GM10266 (cell line): ENCODE results near the gene ZG16B.

Experiments used
- DNase-seq: peaks from one replicate; pipeline ENCODE4 v3.0.0; 2012; ENCODE audit errors: extremely low spot score
- CTCF ChIP-seq: IDR thresholded peaks from 2 replicates; pipeline ENCODE4 v1.5.1; 2012; ENCODE audit warnings: mild to moderate bottlenecking, low read depth; ENCODE audit not compliant: control insufficient read depth, insufficient read depth; ENCODE audit errors: missing control alignments

ZG16B gene

DNA sequence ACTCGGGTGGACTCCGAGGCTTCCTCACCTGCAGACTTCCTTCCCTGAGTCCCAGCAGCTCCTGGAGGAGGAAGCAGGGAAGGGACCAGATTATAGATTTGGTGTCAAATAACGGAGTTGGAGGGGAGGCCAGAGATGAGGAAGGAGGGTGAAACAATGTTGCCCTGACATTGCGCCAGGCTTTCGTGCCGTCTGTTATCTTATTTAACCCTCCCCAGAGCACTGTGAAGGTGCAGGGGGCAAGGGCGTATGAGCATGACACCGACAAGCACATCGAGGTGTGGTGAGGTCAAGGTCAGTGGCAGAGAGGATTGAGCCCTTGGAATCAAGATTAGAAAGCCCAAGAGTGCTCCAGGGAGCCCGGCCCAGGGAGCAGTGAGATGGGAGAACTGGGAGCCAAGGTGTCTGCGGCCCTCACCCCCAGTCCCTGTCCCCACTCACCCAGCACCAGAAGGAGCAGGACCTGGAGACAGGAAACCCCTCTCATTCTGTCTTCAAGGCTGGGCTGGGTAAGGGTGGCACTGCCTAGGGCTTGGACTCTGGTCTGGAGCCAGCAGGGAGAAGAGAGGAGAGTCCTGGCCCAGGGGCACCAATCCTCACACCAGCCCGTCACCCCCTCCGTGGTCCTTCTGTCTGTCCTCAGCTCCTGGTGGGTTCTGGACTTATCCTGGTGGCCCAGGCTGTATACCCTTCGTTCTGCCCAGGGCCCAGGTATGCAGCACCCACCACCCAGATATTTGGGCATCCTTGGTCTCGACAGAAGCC lies 43.9 kb upstream of the ZG16B start:
- TF ChIP-seq CTCF, result no peak
- no peak for DNase-seq

- no peak for TF ChIP-seq CTCF
- DNase-seq, result no peak
These were observed 43.3 kb upstream of the ZG16B start for GRCh38 chr16:2786826-2787151.

DNA sequence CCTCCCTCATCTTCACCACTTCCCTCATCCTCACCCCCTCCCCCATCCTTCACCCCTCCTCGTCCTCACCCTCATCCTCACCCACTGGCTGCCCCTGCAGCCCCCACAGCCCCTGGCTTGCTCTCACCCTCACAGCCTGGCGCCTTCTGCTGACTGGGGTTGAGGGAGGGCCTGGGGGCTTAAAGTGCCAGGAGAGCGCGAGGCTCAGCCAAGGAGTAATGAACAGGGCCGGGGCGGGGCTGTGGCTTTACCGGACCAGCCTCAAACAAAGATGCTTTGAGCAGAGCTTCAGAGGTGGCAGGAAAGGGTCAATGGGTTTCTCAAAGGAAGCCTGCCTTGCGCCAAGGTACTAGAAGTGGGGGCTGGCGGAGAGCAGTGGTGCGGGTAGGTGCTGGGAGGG lies 42.7 kb upstream of the ZG16B start, which contains the start of gene PRSS33:
Gene PRSS33 (minus strand): TSS at position 155 of the 400 bp plus-strand sequence. CDS start 1,013 bp downstream, outside the sequence.
- DNase-seq, result no peak

DNA sequence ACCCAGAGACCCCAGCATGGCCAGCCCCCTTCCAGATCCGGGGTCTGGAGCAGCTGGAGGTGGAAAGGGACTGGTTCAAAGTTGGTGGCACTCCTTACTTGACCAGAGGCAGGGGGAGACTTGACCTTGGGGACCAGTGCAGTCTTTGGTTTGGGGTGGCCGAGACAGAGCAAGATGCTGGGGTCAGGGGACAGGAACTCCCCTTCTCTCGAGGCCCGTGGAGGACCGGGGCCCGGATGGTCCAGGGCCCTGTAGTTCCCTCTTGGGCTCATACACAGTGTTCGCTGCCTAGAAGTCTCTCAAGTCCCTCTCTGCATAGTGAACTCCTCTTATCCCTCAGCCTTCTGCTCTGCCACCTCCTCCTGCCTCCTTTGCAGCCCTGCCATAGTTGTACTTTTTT lies 42.1 kb upstream of the ZG16B start:
- no peak for TF ChIP-seq CTCF
- DNase-seq, result no peak

More for the DNA sequence above, 42.7 kb upstream of the ZG16B start, which contains the start of gene PRSS33:
- TF ChIP-seq CTCF, result no peak

DNA sequence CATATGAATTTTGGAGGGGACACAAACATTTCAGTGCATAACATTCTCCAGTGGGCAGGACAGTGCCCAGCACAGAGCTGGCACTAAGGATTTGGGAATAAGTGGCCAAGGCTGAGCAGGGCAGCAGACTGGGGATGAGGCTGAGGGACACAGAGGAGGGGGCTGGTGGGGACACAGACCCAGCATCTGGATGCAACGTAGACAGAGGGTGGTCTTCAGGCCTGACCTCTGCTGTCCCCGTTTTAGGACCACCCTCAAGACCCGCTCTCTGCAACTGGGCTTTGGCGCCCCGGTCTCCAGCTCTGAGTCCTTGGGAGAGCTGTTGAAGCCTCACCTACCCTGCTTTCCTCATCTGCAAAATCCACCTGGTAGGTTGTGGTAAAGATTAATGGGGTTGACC lies 39.5 kb upstream of the ZG16B start:
- TF ChIP-seq CTCF, result no peak
- DNase-seq, result no peak

- no peak for DNase-seq
These were observed 38.9 kb upstream of the ZG16B start for GRCh38 chr16:2791174-2791573.

GRCh38 chr16:2792940-2793339 lies 37.2 kb upstream of the ZG16B start:
- TF ChIP-seq CTCF, result no peak
- no peak for DNase-seq

More at GRCh38 chr16:2791174-2791573, 38.9 kb upstream of the ZG16B start:
- no peak for TF ChIP-seq CTCF
